Endothelial cell of umbilical vein (primary cell): Measurements from ENCODE around the gene ENTPD7. TPM values are rescaled to one million over a fixed set of nuclear protein-coding genes. Genes with fewer than 3 reads are reported as not detected.

Source experiments
- BruUV-seq: library from RNA; stranded (reverse); fragments of 400-500 nt; replicated peaks from 2 replicates; lab custom pipeline; 2021; lab: Mats Ljungman, UMichigan
- CTCF ChIA-PET: fragments of 300-600, 350-600 bp; sonication (Branson Sonifier 250); formaldehyde crosslinking; loops from one replicate; lab custom pipeline; 2021; ENCODE audit warnings: antibody characterized with exemption, inconsistent platforms; lab: Charles Lee
- POLR2A ChIA-PET: fragments of 300-600, 350-600 bp; sonication (Branson Sonifier 250); formaldehyde crosslinking; loops from one replicate; lab custom pipeline; 2021; ENCODE audit warnings: antibody characterized with exemption, inconsistent platforms; lab: Charles Lee
- DNase-seq: peaks from one replicate; pipeline ENCODE4 v3.0.0-alpha.2; 2011; ENCODE audit warnings: low read depth, low spot score
- FAIRE-seq: peaks from 2 replicates; lab custom pipeline; 2011; peaks lifted over from hg19 to GRCh38; lab: Jason Lieb, UNC
- H2AFZ ChIP-seq: 2 replicates; pipeline ENCODE4 v1.6.0; 2012; ENCODE audit warnings: low read depth, low read length, control low read depth, inconsistent platforms
- H3K27ac ChIP-seq: 2 replicates; pipeline ENCODE4 v1.5.1; 2011; ENCODE audit warnings: low read depth, mild to moderate bottlenecking, control low read depth, low read length, moderate library complexity; ENCODE audit not compliant: insufficient read depth
- H3K27me3 ChIP-seq, 2 experiments: 2 replicates each; pipeline versions ENCODE4 v1.6.0 to v1.6.1; 2011; ENCODE audit warnings: low read length in 2 of 2, mixed read lengths in 1 of 2; ENCODE audit not compliant: control insufficient read depth in 2 of 2, insufficient read depth in 2 of 2
- H3K36me3 ChIP-seq, 2 experiments: 2 replicates in 1 of 2; 3 replicates in 1 of 2; pipeline ENCODE4 v1.5.1; 2011; ENCODE audit warnings: low read length in 2 of 2, mild to moderate bottlenecking in 1 of 2, moderate library complexity in 1 of 2; ENCODE audit not compliant: control insufficient read depth in 2 of 2, insufficient read depth in 2 of 2; ENCODE audit errors: extremely low read depth in 1 of 2
- H3K4me1 ChIP-seq: 3 replicates; pipeline ENCODE4 v1.5.1; 2011; ENCODE audit warnings: mild to moderate bottlenecking, low read length; ENCODE audit not compliant: control insufficient read depth, insufficient read depth; ENCODE audit errors: extremely low read depth
- H3K4me2 ChIP-seq: 2 replicates; pipeline ENCODE4 v1.6.1; 2011; ENCODE audit warnings: low read length, control low read depth, mixed read lengths; ENCODE audit not compliant: insufficient read depth
- H3K4me3 ChIP-seq, 3 experiments: fragments of 200-600 bp in 1 of 3; sonication (generic), shearing (Covaris generic) in 1 of 3; replicated peaks in 1 of 3; 2 replicates each; pipeline ENCODE4 v1.5.1; 2011 to 2016; ENCODE audit warnings: control low read depth in 3 of 3, low read length in 3 of 3, mild to moderate bottlenecking in 2 of 3, inconsistent platforms in 1 of 3, low read depth in 1 of 3, moderate library complexity in 1 of 3; ENCODE audit not compliant: insufficient read depth in 1 of 3
- H3K79me2 ChIP-seq: 2 replicates; pipeline ENCODE4 v1.6.0; 2012; ENCODE audit warnings: low read length, inconsistent platforms; ENCODE audit not compliant: control insufficient read depth, insufficient read depth
- H3K9ac ChIP-seq: replicated peaks from 2 replicates; pipeline ENCODE3; 2011; ENCODE audit warnings: low read length, control low read depth; ENCODE audit not compliant: insufficient read depth; ENCODE audit errors: extremely low read depth
- H3K9me1 ChIP-seq: replicated peaks from 3 replicates; pipeline ENCODE4 v1.6.0; 2011; ENCODE audit warnings: mild to moderate bottlenecking, low read length; ENCODE audit not compliant: control insufficient read depth, insufficient read depth; ENCODE audit errors: extremely low read depth
- H3K9me3 ChIP-seq: replicated peaks from 2 replicates; pipeline ENCODE4 v1.5.1; 2012; ENCODE audit warnings: low read length, inconsistent platforms; ENCODE audit not compliant: control insufficient read depth, insufficient read depth
- H4K20me1 ChIP-seq: replicated peaks from 2 replicates; pipeline ENCODE3; 2011; ENCODE audit warnings: mild to moderate bottlenecking, low read length; ENCODE audit not compliant: control insufficient read depth, insufficient read depth; ENCODE audit errors: extremely low read depth
- CTCF ChIP-seq, 2 donors: IDR thresholded peaks; 1 replicate in 1 of 2; 2 replicates in 1 of 2; pipeline ENCODE4 v1.5.1; 2011; ENCODE audit warnings: low read length in 2 of 2, mild to moderate bottlenecking in 2 of 2, moderate library complexity in 2 of 2, control low read depth in 1 of 2, inconsistent platforms in 1 of 2, low read depth in 1 of 2; ENCODE audit not compliant: insufficient read depth in 1 of 2; ENCODE audit errors: extremely low read depth in 1 of 2
- EZH2 ChIP-seq: IDR thresholded peaks from 2 replicates; pipeline ENCODE4 v1.6.1; 2012; ENCODE audit warnings: borderline replicate concordance, low read depth, mild to moderate bottlenecking, moderate library complexity, low read length, inconsistent platforms; ENCODE audit not compliant: severe bottlenecking
- FOS ChIP-seq: IDR thresholded peaks from 2 replicates; pipeline ENCODE4 v1.6.1; 2011; ENCODE audit warnings: mild to moderate bottlenecking, low read length, moderate library complexity, borderline replicate concordance; ENCODE audit not compliant: insufficient read depth
- GATA2 ChIP-seq: IDR thresholded peaks from 2 replicates; pipeline ENCODE4 v1.7.0; 2011; ENCODE audit warnings: low read depth, mild to moderate bottlenecking, moderate library complexity, mixed read lengths, low read length; ENCODE audit not compliant: insufficient read length, insufficient read depth
- JUN ChIP-seq: IDR thresholded peaks from 2 replicates; pipeline ENCODE4 v1.6.1; 2011; ENCODE audit warnings: borderline replicate concordance, low read depth; ENCODE audit not compliant: insufficient read length, insufficient read depth
- MAX ChIP-seq: IDR thresholded peaks from 2 replicates; pipeline ENCODE4 v1.6.1; 2011; ENCODE audit not compliant: insufficient read depth, insufficient read length
- MYC ChIP-seq: IDR thresholded peaks from one replicate; pipeline ENCODE4 v1.6.1; 2011; ENCODE audit warnings: mild to moderate bottlenecking, low read depth, low read length
- POLR2A ChIP-seq: IDR thresholded peaks from 2 replicates; pipeline ENCODE4 v1.6.1; 2012; ENCODE audit warnings: low read depth, mild to moderate bottlenecking, control low read depth, low read length
- POLR2AphosphoS5 ChIP-seq: IDR thresholded peaks from 2 replicates; pipeline ENCODE4 v1.6.1; 2012; ENCODE audit warnings: low read depth, mild to moderate bottlenecking, control low read depth, low read length, moderate library complexity; ENCODE audit not compliant: insufficient read depth
- dilution Hi-C: fragments of 300-500 bp; cut with MboI; formaldehyde crosslinking; loops from one replicate; pipeline ENCODE4 v1.15.0; 2019; ENCODE audit warnings: low sequenced_read_pairs; ENCODE audit not compliant: extremely low pct_ligation_motif_present
- intact Hi-C: fragments of 100-400 bp; cut with micrococcal nuclease; formaldehyde crosslinking; loops from one replicate; pipeline ENCODE4 v1.10.0; 2022
- polyA plus RNA-seq, 4 experiments: library from polyadenylated mRNA; depleted of rRNA in 3 of 4; stranded (reverse) in 3 of 4; unstranded in 1 of 4; fragments of >200 nt; gene quantifications; 2 replicates each; pipeline versions ENCODE4 v1.2.1 to v1.2.3, GENCODE V29; 2011 to 2012; ENCODE audit warnings: missing spikeins in 1 of 4
- total RNA-seq: library from RNA; stranded (reverse); gene quantifications from 2 replicates; pipeline ENCODE4 v1.2.3, GENCODE V29; 2021

The ENTPD7 gene
- total and polyA plus RNA-seq, 2 donors (not counting 3 experiments of a cell fraction or from before 2014, with no cell fraction given) = 10.1 to 20.6 TPM

- Histone ChIP-seq H3K4me1 (peaks cover 16% of the 10 kb centered on the region), H4K20me1 (no peaks in the 10 kb centered on the region), H3K36me3 (peaks cover 0 to 2% of the 10 kb centered on the region in 2 experiments), H3K79me2 (peaks cover 6% of the 10 kb centered on the region), H3K9me1 (no peaks in the 10 kb centered on the region), H3K27ac (peak overlapping the region; percentile 6), H3K9me3 (no peaks in the 10 kb centered on the region), H3K9ac (peak overlapping the region; percentile 88), H2AFZ (peak overlapping the region; percentile 52), H3K4me2 (peak overlapping the region; percentile 58), H3K4me3 (peak overlapping the region; percentile 3 to 80 (median 60)), H3K27me3 (peaks cover 4 to 6% of the 10 kb centered on the region in 2 experiments)
- TF ChIP-seq MAX (no peak), GATA2 (no peak), CTCF (IDR thresholded peaks at IDR 0.05; ENCODE audit: extremely low read depth in 1 of 2, insufficient read depth in 1 of 2, low read depth in 1 of 2, low read length in 2 of 2) (no peak), JUN (no peak), POLR2A (no peak), EZH2 (no peak), FOS (no peak), MYC (no peak), POLR2AphosphoS5 (no peak)
- TSS peak; percentile 68 for BruUV-seq
- ChIA-PET POLR2A (interaction anchor here (1.0 to 1.6 kb wide), 3 partner anchors 10 to 38 kb away, joined by 3 to 9 read pairs (median 4); partner anchors contain the start of gene SLC25A28), CTCF (interaction anchor here (0.6 to 1.8 kb wide), 7 partner anchors 14 to 1198 kb away, joined by 3 to 9 read pairs (median 5); partner anchors contain the start of genes COX15, CUTC and SLC25A28)
- DNase-seq (peak; percentile 63), FAIRE-seq (peak; percentile 56)
- intact Hi-C loops = loop anchor here (1.0 kb wide), 1 partner anchor 38 kb away; the partner anchor contains the start of gene SLC25A28
- dilution Hi-C loops = no loop called here
These were observed 683 bp upstream of the ENTPD7 start for GRCh38 chr10:99658622-99659030.
